ENCODE measurements around the gene TAF6L. TPM values are rescaled to one million over a fixed set of nuclear protein-coding genes. Genes with fewer than 3 reads are reported as not detected.

Gene TAF6L
- total RNA-seq, 4 donors from 2014 or later = 6.8 to 34.3 (median 24.1) TPM

- Histone ChIP-seq H3K9me3 (no peaks in the 10 kb centered on the region), H3K4me1 (peaks cover 0 to 5% of the 10 kb centered on the region in 2 donors), H3K36me3 (no peaks in the 10 kb centered on the region), H3K27me3 (no peaks in the 10 kb centered on the region), H3K4me3 (no peak overlapping the region), H3K27ac (no peak overlapping the region)
- TF ChIP-seq CTCF (IDR thresholded peaks at IDR 0.05) = no peak
- TF ChIP-seq POLR2A (IDR thresholded peaks at IDR 0.05) = no peak
- no peak for DNase-seq
- intact Hi-C loops (cut with DNase I; ENCODE audit: low total_unique reads) = no loop called here
Measured at GRCh38 chr11:62752177-62752785, 18.9 kb upstream of the TAF6L start.

GRCh38 chr11:62752994-62753735, 18.0 kb upstream of the TAF6L start:
- H3K27ac ChIP-seq = peak overlapping the region; percentile 91 to 92
- intact Hi-C loops (cut with DNase I; ENCODE audit: low total_unique reads) = no loop called here
- no peak for TF ChIP-seq CTCF (IDR thresholded peaks at IDR 0.05)
- TF ChIP-seq POLR2A (IDR thresholded peaks at IDR 0.05) = no peak
- no peaks in the 10 kb centered on the region for H3K36me3 ChIP-seq
- no peaks in the 10 kb centered on the region for H3K27me3 ChIP-seq
- no peaks in the 10 kb centered on the region for H3K9me3 ChIP-seq
- H3K4me1 ChIP-seq = peaks cover 0 to 5% of the 10 kb centered on the region in 2 donors
- no peak for DNase-seq
- peak overlapping the region; percentile 69 to 83 for H3K4me3 ChIP-seq

GRCh38 chr11:62753736-62754603, 17.2 kb upstream of the TAF6L start, which contains the start of gene ZBTB3:
Gene ZBTB3, minus strand, starts transcription at chr11:62754160. Its CDS starts 496 bp downstream, at chr11:62753664.
- Histone ChIP-seq H3K9me3 (no peaks in the 10 kb centered on the region), H3K36me3 (no peaks in the 10 kb centered on the region), H3K27me3 (no peaks in the 10 kb centered on the region), H3K27ac (peak within 1 kb of the TSS; percentile 91 to 92), H3K4me3 (peak within 1 kb of the TSS; percentile 69 to 83), H3K4me1 (peaks cover 0 to 5% of the 10 kb centered on the region in 2 donors)
- intact Hi-C loops (cut with DNase I; ENCODE audit: low total_unique reads) = no loop called here
- peak; percentile 96 to 98 for DNase-seq
- TF ChIP-seq CTCF (IDR thresholded peaks at IDR 0.05) = peak in 2 of 4 experiments; percentile 5 to 43
- peak; percentile 52 to 74 for TF ChIP-seq POLR2A (IDR thresholded peaks at IDR 0.05)

GRCh38 chr11:62755086-62755615, 16.0 kb upstream of the TAF6L start:
- no peak overlapping the region for H3K4me3 ChIP-seq
- no peak for DNase-seq

More at GRCh38 chr11:62755086-62755615, 16.0 kb upstream of the TAF6L start:
- no peaks in the 10 kb centered on the region for H3K36me3 ChIP-seq
- peaks cover 0 to 5% of the 10 kb centered on the region in 2 donors for H3K4me1 ChIP-seq
- H3K27ac ChIP-seq = no peak overlapping the region
- intact Hi-C loops (cut with DNase I; ENCODE audit: low total_unique reads) = no loop called here
- no peaks in the 10 kb centered on the region for H3K27me3 ChIP-seq
- no peaks in the 10 kb centered on the region for H3K9me3 ChIP-seq
- TF ChIP-seq CTCF (IDR thresholded peaks at IDR 0.05) (no peak), POLR2A (IDR thresholded peaks at IDR 0.05) (no peak)
